ENCODE measurements around the gene DOP1B.

DNA sequence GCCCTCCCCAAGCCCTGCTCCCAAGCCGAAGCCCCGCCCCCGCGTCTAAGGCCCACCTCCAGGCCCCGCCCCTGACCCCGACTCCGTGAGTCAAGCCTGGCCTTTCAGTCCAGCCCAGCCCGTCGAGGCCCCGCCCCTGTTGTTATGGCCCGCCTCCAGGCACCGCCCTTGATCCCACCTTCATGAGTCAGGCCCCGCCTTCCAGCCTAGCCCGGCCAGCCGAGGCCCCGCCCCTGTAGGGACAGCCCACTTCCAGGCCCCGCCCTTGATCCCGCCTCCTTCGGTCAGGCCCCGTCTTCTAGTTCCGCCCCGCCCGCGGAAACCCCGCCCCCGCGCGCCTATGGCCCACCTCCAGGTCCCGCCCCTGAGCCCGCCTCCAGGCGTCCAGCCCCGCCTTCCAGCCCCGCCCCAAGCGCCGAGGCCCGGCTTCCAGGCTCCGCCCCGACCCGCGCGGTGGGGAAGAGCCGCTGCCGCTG is 247 bp upstream of the DOP1B start:
- TF ChIP-seq, protein P1, sequence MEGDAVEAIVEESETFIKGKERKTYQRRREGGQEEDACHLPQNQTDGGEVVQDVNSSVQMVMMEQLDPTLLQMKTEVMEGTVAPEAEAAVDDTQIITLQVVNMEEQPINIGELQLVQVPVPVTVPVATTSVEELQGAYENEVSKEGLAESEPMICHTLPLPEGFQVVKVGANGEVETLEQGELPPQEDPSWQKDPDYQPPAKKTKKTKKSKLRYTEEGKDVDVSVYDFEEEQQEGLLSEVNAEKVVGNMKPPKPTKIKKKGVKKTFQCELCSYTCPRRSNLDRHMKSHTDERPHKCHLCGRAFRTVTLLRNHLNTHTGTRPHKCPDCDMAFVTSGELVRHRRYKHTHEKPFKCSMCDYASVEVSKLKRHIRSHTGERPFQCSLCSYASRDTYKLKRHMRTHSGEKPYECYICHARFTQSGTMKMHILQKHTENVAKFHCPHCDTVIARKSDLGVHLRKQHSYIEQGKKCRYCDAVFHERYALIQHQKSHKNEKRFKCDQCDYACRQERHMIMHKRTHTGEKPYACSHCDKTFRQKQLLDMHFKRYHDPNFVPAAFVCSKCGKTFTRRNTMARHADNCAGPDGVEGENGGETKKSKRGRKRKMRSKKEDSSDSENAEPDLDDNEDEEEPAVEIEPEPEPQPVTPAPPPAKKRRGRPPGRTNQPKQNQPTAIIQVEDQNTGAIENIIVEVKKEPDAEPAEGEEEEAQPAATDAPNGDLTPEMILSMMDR (conservative IDR thresholded peaks at IDR 0.05; ENCODE audit: low read length) = no peak
- TF ChIP-seq EZH2phosphoT487 (IDR thresholded peaks at IDR 0.05; ENCODE audit: borderline replicate concordance, low read depth, low read length) = no peak

Data from OCI-LY7 (cell line).